Lower leg skin (tissue), 3 donors: ENCODE data around the gene GRIP2.

ENCODE experiments used
- CTCF ChIP-seq, 3 donors: fragments of 450-650 bp; IDR thresholded peaks; one replicate each; pipeline ENCODE4 v1.5.1; 2016; ENCODE audit warnings: antibody characterized with exemption in 3 of 3, mild to moderate bottlenecking in 3 of 3, moderate library complexity in 2 of 3
- POLR2A ChIP-seq, 2 donors: fragments of 450-650 bp; IDR thresholded peaks; one replicate each; pipeline ENCODE4 v1.6.1; 2016 to 2017; ENCODE audit warnings: antibody characterized with exemption in 2 of 2, mild to moderate bottlenecking in 1 of 2, moderate library complexity in 1 of 2

GRCh38 chr3:14507757-14508504 lies 32.2 kb downstream of the GRIP2 start:
- TF ChIP-seq CTCF (IDR thresholded peaks at IDR 0.05) (no peak), POLR2A (IDR thresholded peaks at IDR 0.05) (no peak)
